ENCODE results near the gene TSEN34.
"Not testable (repeated sequence)": the region's sequence is repeated elsewhere in the genome, so short reads cannot be mapped to it uniquely, and the experiment has no call there.

Gene TSEN34

GRCh38 chr19:54164369-54165068 is 26.6 kb upstream of the TSEN34 start:
- Histone ChIP-seq H3K9me3 (ENCODE audit: severe bottlenecking) (no peaks in the 10 kb centered on the region), H3K4me3 (ENCODE audit: severe bottlenecking) (no peak overlapping the region), H3K27me3 (ENCODE audit: insufficient read depth, poor library complexity, severe bottlenecking) (no peaks in the 10 kb centered on the region), H3K4me1 (ENCODE audit: insufficient read depth, poor library complexity, severe bottlenecking) (peaks cover 10% of the 10 kb centered on the region), H3K36me3 (ENCODE audit: low read depth) (no peaks in the 10 kb centered on the region), H3K27ac (ENCODE audit: poor library complexity, severe bottlenecking) (no peak overlapping the region)
- TF ChIP-seq CTCF (IDR thresholded peaks at IDR 0.05; ENCODE audit: poor library complexity, severe bottlenecking) = no peak
- DNase-seq (ENCODE audit: low spot score) (no peak), ATAC-seq (ENCODE audit: low read depth) (peak; percentile 14)

GRCh38 chr19:54165222-54165621 is 25.9 kb upstream of the TSEN34 start:
- no peaks in the 10 kb centered on the region for H3K9me3 ChIP-seq (ENCODE audit: severe bottlenecking)
- H3K4me1 ChIP-seq (ENCODE audit: insufficient read depth, poor library complexity, severe bottlenecking) = peaks cover 10% of the 10 kb centered on the region
- ATAC-seq (ENCODE audit: low read depth) (no peak), DNase-seq (ENCODE audit: low spot score) (no peak)
- TF ChIP-seq CTCF (IDR thresholded peaks at IDR 0.05; ENCODE audit: poor library complexity, severe bottlenecking) = no peak
- H3K27me3 ChIP-seq (ENCODE audit: insufficient read depth, poor library complexity, severe bottlenecking) = no peaks in the 10 kb centered on the region
- no peak overlapping the region for H3K27ac ChIP-seq (ENCODE audit: poor library complexity, severe bottlenecking)
- no peaks in the 10 kb centered on the region for H3K36me3 ChIP-seq (ENCODE audit: low read depth)
- H3K4me3 ChIP-seq (ENCODE audit: severe bottlenecking) = no peak overlapping the region

DNA sequence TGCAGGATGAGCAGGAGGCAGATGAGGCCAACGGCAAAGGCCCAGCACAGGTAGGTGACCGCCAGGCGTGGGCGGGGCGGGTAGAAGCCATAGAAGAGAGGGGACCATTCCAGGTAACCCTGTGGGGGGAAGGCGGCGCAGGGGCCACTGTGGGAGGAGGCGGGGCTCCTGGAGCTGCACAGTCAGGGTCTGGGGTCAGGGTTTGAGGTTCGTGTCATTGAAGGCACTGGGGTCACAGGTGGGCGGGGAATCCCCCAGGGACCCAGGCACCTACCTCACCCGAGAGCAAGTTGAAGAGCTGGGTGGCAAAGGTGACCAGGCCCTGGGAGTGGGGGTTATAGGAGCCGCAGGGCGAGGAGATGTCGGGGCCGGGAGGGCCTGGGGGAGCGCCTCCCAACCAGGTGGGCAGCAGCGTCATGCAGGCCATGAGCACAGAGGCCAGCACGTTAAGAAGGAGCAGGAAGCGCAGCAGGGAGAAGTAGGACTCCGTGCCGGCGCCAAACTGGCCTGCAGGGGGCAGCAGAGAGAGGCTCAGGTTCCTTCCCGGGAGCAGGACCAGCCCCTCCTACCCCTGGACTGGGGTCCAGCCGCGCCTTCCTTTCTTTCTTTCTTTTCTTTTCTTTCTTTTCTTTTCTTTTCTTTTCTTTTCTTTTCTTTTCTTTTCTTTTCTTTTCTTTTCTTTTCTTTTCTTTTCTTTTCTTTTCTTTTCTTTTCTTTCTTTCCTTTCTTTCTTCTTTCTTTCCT is 22.8 kb upstream of the TSEN34 start:
- H3K27me3 ChIP-seq (ENCODE audit: insufficient read depth, poor library complexity, severe bottlenecking) = no peaks in the 10 kb centered on the region
- H3K27ac ChIP-seq (ENCODE audit: poor library complexity, severe bottlenecking) = no peak overlapping the region
- TF ChIP-seq CTCF (IDR thresholded peaks at IDR 0.05; ENCODE audit: poor library complexity, severe bottlenecking) = peak; percentile 85
- H3K36me3 ChIP-seq (ENCODE audit: low read depth) = peaks cover 13% of the 10 kb centered on the region
- DNase-seq (ENCODE audit: low spot score) (no peak), ATAC-seq (ENCODE audit: low read depth) (peak; percentile 61)
- H3K9me3 ChIP-seq (ENCODE audit: severe bottlenecking) = no peaks in the 10 kb centered on the region
- no peaks in the 10 kb centered on the region for H3K4me1 ChIP-seq (ENCODE audit: insufficient read depth, poor library complexity, severe bottlenecking)
- no peak overlapping the region for H3K4me3 ChIP-seq (ENCODE audit: severe bottlenecking)

DNA sequence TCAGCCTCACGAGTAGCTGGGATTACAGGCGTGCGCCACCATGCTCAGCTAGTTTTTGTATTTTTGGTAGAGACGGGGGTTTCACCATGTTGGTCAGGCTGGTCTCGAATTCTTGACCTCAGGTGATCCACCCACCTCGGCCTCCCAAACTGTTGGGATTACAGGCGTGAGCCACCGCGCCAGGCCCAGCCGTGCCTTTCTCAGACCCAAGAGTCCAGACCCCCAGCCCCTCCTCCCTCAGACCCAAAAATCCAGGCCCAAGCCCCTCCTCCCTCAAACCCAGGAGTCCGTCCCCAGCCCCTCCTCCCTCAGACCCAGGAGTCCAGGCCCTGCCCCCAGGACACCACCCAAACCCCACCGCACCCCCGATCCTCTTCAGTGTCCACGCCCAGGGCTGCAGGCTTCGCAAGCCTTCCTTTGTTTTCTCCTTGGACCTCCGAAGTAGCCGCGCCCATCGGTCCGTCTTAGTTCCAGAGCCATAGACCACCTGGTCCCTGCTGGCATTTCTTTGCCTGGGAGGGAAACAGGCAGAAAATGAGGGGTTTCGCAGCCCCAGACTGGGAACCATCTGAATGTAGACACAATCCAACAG is 21.9 kb upstream of the TSEN34 start:
- Histone ChIP-seq H3K9me3 (ENCODE audit: severe bottlenecking) (no peaks in the 10 kb centered on the region), H3K36me3 (ENCODE audit: low read depth) (peaks cover 13% of the 10 kb centered on the region), H3K27ac (ENCODE audit: poor library complexity, severe bottlenecking) (no peak overlapping the region), H3K4me1 (ENCODE audit: insufficient read depth, poor library complexity, severe bottlenecking) (no peaks in the 10 kb centered on the region), H3K27me3 (ENCODE audit: insufficient read depth, poor library complexity, severe bottlenecking) (no peaks in the 10 kb centered on the region), H3K4me3 (ENCODE audit: severe bottlenecking) (no peak overlapping the region)
- ATAC-seq (ENCODE audit: low read depth) (no peak), DNase-seq (ENCODE audit: low spot score) (no peak)
- no peak for TF ChIP-seq CTCF (IDR thresholded peaks at IDR 0.05; ENCODE audit: poor library complexity, severe bottlenecking)

DNA sequence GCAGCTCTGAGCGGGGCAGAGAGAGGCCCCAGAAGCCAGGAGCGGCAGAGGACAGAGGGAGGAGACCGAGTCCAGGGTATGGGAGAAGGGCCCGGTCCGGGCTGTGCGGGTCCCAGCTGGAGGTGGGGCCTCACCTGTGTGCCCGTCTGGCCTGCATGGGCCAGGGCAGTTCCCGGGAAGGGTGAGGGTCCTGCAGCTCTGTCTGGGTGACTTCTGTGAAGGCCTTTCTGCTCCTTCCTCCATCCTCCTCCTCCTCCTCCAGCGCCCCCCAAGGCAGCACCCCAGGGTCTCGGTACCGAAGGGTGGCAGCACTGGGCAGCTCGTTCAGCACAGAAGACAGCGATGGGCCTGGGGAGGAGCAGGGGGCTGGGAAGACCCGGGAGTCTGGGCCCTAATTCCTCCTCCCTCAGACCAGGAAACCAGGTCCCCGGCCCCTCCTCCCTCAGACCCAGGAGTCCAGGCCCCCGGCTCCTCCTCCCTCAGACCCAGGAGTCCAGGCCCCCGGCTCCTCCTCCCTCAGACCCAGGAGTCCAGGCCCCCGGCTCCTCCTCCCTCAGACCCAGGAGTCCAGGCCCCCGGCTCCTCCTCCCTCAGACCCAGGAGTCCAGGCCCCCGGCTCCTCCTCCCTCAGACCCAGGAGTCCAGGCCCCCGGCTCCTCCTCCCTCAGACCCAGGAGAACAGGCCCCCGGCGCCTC is 19.2 kb upstream of the TSEN34 start:
- Histone ChIP-seq H3K4me3 (ENCODE audit: severe bottlenecking) (peak overlapping the region; percentile 13), H3K36me3 (ENCODE audit: low read depth) (peaks cover 13% of the 10 kb centered on the region)
- H3K27ac ChIP-seq (ENCODE audit: poor library complexity, severe bottlenecking); H3K9me3 ChIP-seq (ENCODE audit: severe bottlenecking); DNase-seq (ENCODE audit: low spot score); H3K27me3 ChIP-seq (ENCODE audit: insufficient read depth, poor library complexity, severe bottlenecking); H3K4me1 ChIP-seq (ENCODE audit: insufficient read depth, poor library complexity, severe bottlenecking); ATAC-seq (ENCODE audit: low read depth): not testable (repeated sequence)

All from RWPE2 (cell line).